CD14-positive monocyte (primary cell): ENCODE results near the gene PPP2R3A. TPM values are rescaled to one million over a fixed set of nuclear protein-coding genes. Genes with fewer than 3 reads are reported as not detected.
A peak's percentile ranks its signal among the peaks of the same experiment; 100 is the strongest.
"Not testable (repeated sequence)": the region's sequence is repeated elsewhere in the genome, so short reads cannot be mapped to it uniquely, and the experiment has no call there.

Experiments used
- DNase-seq, 3 donors: peaks; one replicate each; pipeline ENCODE4 v3.0.0-alpha.2; 2011 to 2022
- H2AFZ ChIP-seq: 2 replicates; pipeline ENCODE4 v1.6.0; 2012; ENCODE audit warnings: mild to moderate bottlenecking, low read depth, low read length, inconsistent platforms; ENCODE audit not compliant: insufficient read depth, poor library complexity, severe bottlenecking
- H3K27ac ChIP-seq, 2 donors: 1 replicate in 1 of 2; 2 replicates in 1 of 2; pipeline ENCODE4 v1.5.1; 2012 to 2013; ENCODE audit warnings: low read length in 2 of 2, control low read depth in 1 of 2, inconsistent platforms in 1 of 2, low read depth in 1 of 2, mild to moderate bottlenecking in 1 of 2
- H3K27me3 ChIP-seq, 2 donors: one replicate each; pipeline versions ENCODE4 v1.6.0 to v1.6.1; 2011 to 2013; ENCODE audit warnings: low read length in 2 of 2; ENCODE audit not compliant: control insufficient read depth in 2 of 2, insufficient read depth in 2 of 2
- H3K36me3 ChIP-seq, 2 donors: replicated peaks in 1 of 2; 1 replicate in 1 of 2; 2 replicates in 1 of 2; pipeline versions ENCODE4 v1.5.1 to v1.6.1; 2012 to 2013; ENCODE audit warnings: low read length in 2 of 2, control low read depth in 1 of 2, inconsistent platforms in 1 of 2, mild to moderate bottlenecking in 1 of 2; ENCODE audit not compliant: insufficient read depth in 2 of 2, control insufficient read depth in 1 of 2
- H3K4me1 ChIP-seq, 2 donors: 1 replicate in 1 of 2; 2 replicates in 1 of 2; pipeline versions ENCODE4 v1.5.1 to v1.6.1; 2012 to 2013; ENCODE audit warnings: low read length in 2 of 2, control low read depth in 1 of 2, inconsistent platforms in 1 of 2, mild to moderate bottlenecking in 1 of 2, moderate library complexity in 1 of 2; ENCODE audit not compliant: insufficient read depth in 2 of 2, control insufficient read depth in 1 of 2
- H3K4me2 ChIP-seq: replicated peaks from 2 replicates; pipeline ENCODE3; 2012; ENCODE audit warnings: low read length, moderate library complexity, mild to moderate bottlenecking; ENCODE audit not compliant: poor library complexity, severe bottlenecking; ENCODE audit errors: extremely low read depth
- H3K4me3 ChIP-seq, 3 experiments: fragments of 200-600 bp in 1 of 3; sonication (generic) in 1 of 3; replicated peaks in 1 of 3; 1 replicate in 2 of 3; 2 replicates in 1 of 3; pipeline ENCODE4 v1.5.1; 2011 to 2013; ENCODE audit warnings: low read length in 3 of 3, mild to moderate bottlenecking in 3 of 3, control low read depth in 2 of 3, low read depth in 2 of 3, inconsistent platforms in 1 of 3, moderate library complexity in 1 of 3
- H3K79me2 ChIP-seq: 2 replicates; pipeline ENCODE4 v1.6.0; 2012; ENCODE audit warnings: mild to moderate bottlenecking, control low read depth, inconsistent platforms, low read length, moderate library complexity; ENCODE audit not compliant: insufficient read depth
- H3K9ac ChIP-seq: 2 replicates; pipeline ENCODE4 v1.6.0; 2017; ENCODE audit warnings: low read length, mild to moderate bottlenecking; ENCODE audit not compliant: insufficient read depth, poor library complexity, severe bottlenecking
- H3K9me3 ChIP-seq, 2 donors: replicated peaks in 1 of 2; 1 replicate in 1 of 2; 2 replicates in 1 of 2; pipeline versions ENCODE4 v1.5.1 to v1.6.1; 2012 to 2013; ENCODE audit warnings: low read length in 2 of 2, control low read depth in 1 of 2; ENCODE audit not compliant: control insufficient read depth in 1 of 2, insufficient read depth in 1 of 2
- H4K20me1 ChIP-seq: 2 replicates; pipeline ENCODE4 v1.6.0; 2012; ENCODE audit warnings: mild to moderate bottlenecking, low read length, control low read depth, moderate library complexity; ENCODE audit not compliant: insufficient read depth
- H3K27ac Mint-ChIP-seq, 7 donors: one replicate each; pipeline ENCODE4 v1.8.0; 2020; ENCODE audit warnings: mild to moderate bottlenecking in 7 of 7, mixed read lengths in 7 of 7, moderate library complexity in 6 of 7, inconsistent platforms in 2 of 7
- H3K27me3 Mint-ChIP-seq, 3 donors: one replicate each; pipeline ENCODE4 v1.8.0; 2021 to 2022; ENCODE audit warnings: low read depth in 3 of 3, mild to moderate bottlenecking in 3 of 3, mixed read lengths in 3 of 3, moderate library complexity in 3 of 3, inconsistent platforms in 1 of 3
- H3K36me3 Mint-ChIP-seq, 2 donors: one replicate each; pipeline ENCODE4 v1.8.0; 2020; ENCODE audit warnings: mixed read lengths in 2 of 2, inconsistent platforms in 1 of 2, mild to moderate bottlenecking in 1 of 2
- H3K4me1 Mint-ChIP-seq: one replicate; pipeline ENCODE4 v1.8.0; 2020; ENCODE audit warnings: mild to moderate bottlenecking, mixed read lengths
- H3K4me3 Mint-ChIP-seq, 2 donors: one replicate each; pipeline ENCODE4 v1.8.0; 2020; ENCODE audit warnings: mild to moderate bottlenecking in 2 of 2, mixed read lengths in 2 of 2, moderate library complexity in 1 of 2
- H3K9me3 Mint-ChIP-seq, 7 donors: one replicate each; pipeline ENCODE4 v1.8.0; 2020 to 2022; ENCODE audit warnings: mixed read lengths in 7 of 7, mild to moderate bottlenecking in 6 of 7, moderate library complexity in 6 of 7, inconsistent platforms in 2 of 7
- WGBS: methylation state at CpG from one replicate; pipeline ENCODE4 v1.1.5; 2013; ENCODE audit warnings: missing lambda C conversion rate; ENCODE audit not compliant: insufficient coverage; 5-methylcytosine and 5-hydroxymethylcytosine counted together
- intact Hi-C, 2 donors: fragments of 100-400 bp; cut with micrococcal nuclease; formaldehyde crosslinking; loops; one replicate each; pipeline versions ENCODE4 v1.15.0 to v1.15.1; 2023
- polyA plus RNA-seq, 3 donors: library from polyadenylated mRNA; depleted of rRNA in 1 of 3; unstranded in 2 of 3; stranded (reverse) in 1 of 3; fragments of 300-500 nt in 2 of 3; fragments of >200 nt in 1 of 3; fragmentation: Illumina TruSeq in 2 of 3; gene quantifications; 1 replicate in 2 of 3; 2 replicates in 1 of 3; pipeline ENCODE4 v1.2.3, GENCODE V29; 2012 to 2021
- TF ChIP-seq, protein P1 (sequence below): fragments of 200-600 bp; IDR thresholded peaks from one replicate; pipeline ENCODE4 v1.8.0; 2022; ENCODE audit warnings: antibody characterized with exemption, mild to moderate bottlenecking

Gene PPP2R3A
- polyA plus RNA-seq, 3 donors, result 0.09 to 0.15 (median 0.10) TPM

- H3K27me3 ChIP-seq, H3K27ac Mint-ChIP-seq, H3K79me2 ChIP-seq, H3K27ac ChIP-seq, H3K4me1 Mint-ChIP-seq, H3K9ac ChIP-seq, H3K4me3 Mint-ChIP-seq, H3K36me3 Mint-ChIP-seq, H3K27me3 Mint-ChIP-seq, H3K36me3 ChIP-seq, H4K20me1 ChIP-seq, intact Hi-C loops, H3K4me3 ChIP-seq, H3K4me1 ChIP-seq, H3K4me2 ChIP-seq, H2AFZ ChIP-seq: not testable (repeated sequence)
- peak in 1 of 3 donors; percentile 13 for DNase-seq
- H3K9me3 ChIP-seq, result peaks cover 0 to 14% of the 10 kb centered on the region in 2 donors
- H3K9me3 Mint-ChIP-seq, result peaks cover 4 to 17% (median 10%) of the 10 kb centered on the region in 7 donors
- WGBS, result 70% methylated on average over 2 of the region's 3 CpGs
Observed at GRCh38 chr3:136085067-136085466, 119.5 kb downstream of the PPP2R3A start.

GRCh38 chr3:136093771-136094170 is 128.2 kb downstream of the PPP2R3A start:
- no peak for DNase-seq
- Mint-ChIP-seq H3K27ac (no peak overlapping the region), H3K27me3 (peaks cover 0 to 2% (median 0%) of the 10 kb centered on the region in 3 donors), H3K4me3 (no peak overlapping the region), H3K36me3 (no peaks in the 10 kb centered on the region), H3K4me1 (no peaks in the 10 kb centered on the region), H3K9me3 (peaks cover 0 to 7% (median 0%) of the 10 kb centered on the region in 7 donors)
- Histone ChIP-seq H3K9me3 (no peaks in the 10 kb centered on the region), H3K9ac (no peak overlapping the region), H3K4me3 (no peak overlapping the region), H3K4me2 (no peak overlapping the region), H3K27me3 (no peaks in the 10 kb centered on the region), H3K79me2 (no peaks in the 10 kb centered on the region), H2AFZ (no peak overlapping the region), H3K4me1 (no peaks in the 10 kb centered on the region), H3K36me3 (no peaks in the 10 kb centered on the region), H4K20me1 (no peaks in the 10 kb centered on the region), H3K27ac (no peak overlapping the region)
- no CpG with 5 or more reads among the region's 4 CpGs for WGBS
- TF ChIP-seq, protein P1, sequence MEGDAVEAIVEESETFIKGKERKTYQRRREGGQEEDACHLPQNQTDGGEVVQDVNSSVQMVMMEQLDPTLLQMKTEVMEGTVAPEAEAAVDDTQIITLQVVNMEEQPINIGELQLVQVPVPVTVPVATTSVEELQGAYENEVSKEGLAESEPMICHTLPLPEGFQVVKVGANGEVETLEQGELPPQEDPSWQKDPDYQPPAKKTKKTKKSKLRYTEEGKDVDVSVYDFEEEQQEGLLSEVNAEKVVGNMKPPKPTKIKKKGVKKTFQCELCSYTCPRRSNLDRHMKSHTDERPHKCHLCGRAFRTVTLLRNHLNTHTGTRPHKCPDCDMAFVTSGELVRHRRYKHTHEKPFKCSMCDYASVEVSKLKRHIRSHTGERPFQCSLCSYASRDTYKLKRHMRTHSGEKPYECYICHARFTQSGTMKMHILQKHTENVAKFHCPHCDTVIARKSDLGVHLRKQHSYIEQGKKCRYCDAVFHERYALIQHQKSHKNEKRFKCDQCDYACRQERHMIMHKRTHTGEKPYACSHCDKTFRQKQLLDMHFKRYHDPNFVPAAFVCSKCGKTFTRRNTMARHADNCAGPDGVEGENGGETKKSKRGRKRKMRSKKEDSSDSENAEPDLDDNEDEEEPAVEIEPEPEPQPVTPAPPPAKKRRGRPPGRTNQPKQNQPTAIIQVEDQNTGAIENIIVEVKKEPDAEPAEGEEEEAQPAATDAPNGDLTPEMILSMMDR, result no peak
- intact Hi-C loops, result no loop called here
